Endometrium (tissue), 2 donors: ENCODE measurements around the gene GUCA2B.

ENCODE experiments used
- FAIRE-seq: peaks from 2 replicates; lab custom pipeline; 2012; peaks lifted over from hg19 to GRCh38; lab: Jason Lieb, UNC
- donor health status: control.
- donor health status: control.

The GUCA2B gene

DNA sequence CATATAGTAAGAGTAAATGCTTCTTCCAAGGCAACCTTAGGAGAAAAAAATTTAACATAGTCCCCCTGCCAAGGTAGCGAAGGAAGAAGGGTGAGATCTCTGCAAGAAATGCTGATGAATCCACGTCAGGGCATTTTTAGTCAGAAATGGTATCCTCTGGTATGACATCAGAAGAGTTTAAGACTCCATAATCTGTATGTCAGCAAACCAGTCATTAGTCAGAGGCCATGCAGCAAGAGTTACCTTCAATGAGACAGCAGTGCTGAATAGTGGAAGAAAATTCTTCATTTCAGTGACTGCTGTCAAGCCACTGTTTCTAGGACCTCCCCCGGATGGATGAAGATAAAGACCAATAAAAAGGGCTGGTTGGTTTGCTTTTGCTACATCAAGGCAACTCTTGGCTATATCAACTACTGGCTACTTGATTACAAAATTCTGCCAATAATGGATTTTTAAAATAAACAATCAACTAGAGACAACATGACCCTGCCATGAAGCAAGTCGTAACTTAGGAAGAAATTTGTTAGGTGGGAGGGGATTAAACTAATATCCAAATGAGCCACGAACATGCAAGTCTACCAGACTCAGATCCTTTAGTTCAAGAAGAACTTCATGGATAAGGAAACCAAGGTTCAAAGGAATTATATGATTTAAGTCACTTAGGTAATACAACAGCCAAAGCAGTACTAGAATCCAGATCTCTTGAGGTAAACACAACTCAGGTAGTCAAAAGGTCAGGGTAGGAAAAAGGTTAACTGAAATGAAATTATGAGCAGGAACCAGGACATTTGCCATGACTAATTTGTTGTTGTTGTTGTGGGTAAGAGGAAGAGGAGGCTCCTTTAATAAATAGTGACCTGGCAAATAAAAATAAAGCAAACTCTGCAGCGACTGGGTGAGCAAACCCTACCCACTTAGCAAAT lies 37.0 kb downstream of the GUCA2B start:
- no peak for FAIRE-seq

GRCh38 chr1:42191319-42191718 lies 38.1 kb downstream of the GUCA2B start:
- FAIRE-seq: no peak

GRCh38 chr1:42192106-42192505 lies 38.9 kb downstream of the GUCA2B start:
- FAIRE-seq: no peak

GRCh38 chr1:42195841-42196240 lies 42.6 kb downstream of the GUCA2B start:
- no peak for FAIRE-seq

GRCh38 chr1:42198251-42198650 lies 45.0 kb downstream of the GUCA2B start:
- no peak for FAIRE-seq

DNA sequence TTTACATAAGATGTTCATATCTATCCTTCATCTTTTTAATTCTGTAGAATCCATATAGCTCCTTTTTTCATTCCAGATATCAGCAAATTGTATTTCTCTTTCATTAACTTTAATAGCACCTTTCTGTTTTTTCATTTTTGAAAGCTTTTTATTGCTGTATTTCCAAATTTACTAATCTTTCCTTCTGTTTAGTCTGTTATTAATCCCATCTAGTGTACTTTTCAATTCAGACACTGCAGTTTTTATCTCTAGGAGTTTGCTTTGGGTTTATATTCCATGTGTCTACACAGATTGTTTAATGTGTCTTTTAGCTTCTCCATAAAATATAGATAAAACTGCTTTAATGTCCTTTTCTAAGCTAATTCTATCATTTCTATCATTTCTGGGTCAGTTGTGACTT lies 48.8 kb downstream of the GUCA2B start:
- no peak for FAIRE-seq
